GM04503 (cell line): Measurements from ENCODE around the gene CPNE7.

Experiments used
- DNase-seq: peaks from one replicate; pipeline ENCODE4 v3.0.0-alpha.2; 2012; ENCODE audit warnings: low read depth

The CPNE7 gene

DNA sequence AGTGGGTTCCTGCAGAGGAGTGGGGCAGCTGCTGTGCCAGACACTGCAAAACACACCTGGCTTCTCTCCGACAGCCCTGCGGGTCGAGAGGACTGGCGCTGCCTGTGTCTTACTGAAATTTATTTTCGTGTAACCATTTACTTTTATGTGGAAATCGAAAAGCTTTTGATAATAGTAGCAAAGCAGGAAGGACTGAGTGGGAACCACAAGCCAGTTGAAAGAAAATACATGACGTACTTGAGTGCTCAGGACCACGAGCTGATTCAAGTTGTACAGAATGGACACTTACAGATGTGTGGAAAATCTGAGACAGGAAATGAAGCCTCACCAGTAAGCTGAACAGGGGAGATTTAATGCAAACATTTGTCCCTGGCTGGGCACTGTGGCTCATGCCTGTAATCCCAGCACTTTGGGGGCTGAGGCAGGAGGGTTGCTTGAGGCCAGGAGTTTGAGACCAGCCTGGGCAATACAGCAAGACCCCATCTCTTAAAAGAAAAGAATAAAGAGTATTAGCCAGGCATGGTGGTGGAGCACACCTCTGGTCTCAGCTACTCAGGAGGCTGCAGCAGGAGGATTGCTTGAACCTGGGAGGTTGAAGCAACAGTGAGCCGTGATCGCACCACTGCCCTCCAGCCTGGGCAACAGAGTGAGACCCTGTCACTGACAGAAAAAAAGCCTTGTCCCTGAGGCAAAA, 26.4 kb upstream of the CPNE7 start:
- DNase-seq, result no peak

DNA sequence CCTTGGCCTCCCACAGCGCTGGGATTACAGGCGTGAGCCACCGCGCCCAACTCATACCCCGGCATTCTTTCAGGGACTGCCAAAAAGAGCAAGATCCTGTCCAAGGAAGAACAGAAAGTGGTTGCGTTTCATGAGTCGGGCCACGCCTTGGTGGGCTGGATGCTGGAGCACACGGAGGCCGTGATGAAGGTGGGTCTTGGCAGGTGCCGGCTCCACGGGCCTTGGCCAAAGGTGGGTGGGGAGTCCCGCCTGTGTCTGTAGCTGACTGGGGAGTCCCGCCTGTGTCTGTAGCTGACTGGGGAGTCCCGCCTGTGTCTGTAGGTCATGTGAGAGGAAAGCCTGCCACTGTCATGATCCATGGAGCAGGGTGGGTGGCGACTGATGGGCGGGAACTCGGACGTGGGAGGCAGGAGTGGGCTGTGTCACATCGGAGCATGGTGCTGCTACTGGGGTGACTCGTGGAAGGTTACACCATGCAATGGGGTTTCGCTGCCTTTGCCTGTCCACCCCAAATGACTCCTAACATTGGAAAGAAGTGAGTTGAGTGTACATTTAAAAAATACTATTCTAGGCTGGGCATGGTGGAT, 25.0 kb upstream of the CPNE7 start:
- no peak for DNase-seq

DNA sequence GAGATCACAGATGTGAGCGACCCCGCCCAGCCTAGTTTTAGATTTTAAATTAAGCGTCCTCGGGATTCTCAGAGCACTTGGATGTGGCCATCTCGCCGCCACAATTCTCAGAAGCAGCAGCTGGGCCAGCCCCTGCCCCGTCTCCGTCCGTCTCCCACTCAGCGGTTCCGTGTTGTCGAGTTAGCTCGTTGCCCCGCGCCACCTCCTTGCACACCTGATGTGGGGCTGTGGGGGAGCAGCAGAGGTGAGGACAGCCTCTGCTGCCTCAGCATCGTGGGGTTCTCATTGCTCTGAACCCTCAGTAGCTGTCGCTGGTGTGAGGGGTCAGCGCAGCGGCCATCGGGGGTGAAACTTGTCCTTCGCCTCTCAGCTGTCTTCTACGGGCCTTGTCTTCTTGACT, 23.2 kb upstream of the CPNE7 start:
- DNase-seq, result no peak

DNA sequence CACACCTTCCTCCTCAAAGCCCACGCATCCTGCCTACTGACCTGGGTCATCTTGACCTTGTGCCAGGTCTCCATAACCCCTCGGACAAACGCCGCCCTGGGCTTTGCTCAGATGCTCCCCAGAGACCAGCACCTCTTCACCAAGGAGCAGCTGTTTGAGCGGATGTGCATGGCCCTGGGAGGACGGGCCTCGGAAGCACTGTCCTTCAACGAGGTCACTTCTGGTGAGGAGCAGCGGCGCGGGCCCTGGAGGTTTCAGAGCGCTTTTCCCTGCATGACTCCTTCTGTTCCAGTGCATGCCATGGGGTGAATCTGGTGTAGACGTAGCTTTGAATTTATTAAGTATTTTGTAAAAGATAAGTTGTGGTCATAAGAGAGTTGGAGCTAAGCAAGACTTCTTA, 22.6 kb upstream of the CPNE7 start:
- DNase-seq, result no peak

DNA sequence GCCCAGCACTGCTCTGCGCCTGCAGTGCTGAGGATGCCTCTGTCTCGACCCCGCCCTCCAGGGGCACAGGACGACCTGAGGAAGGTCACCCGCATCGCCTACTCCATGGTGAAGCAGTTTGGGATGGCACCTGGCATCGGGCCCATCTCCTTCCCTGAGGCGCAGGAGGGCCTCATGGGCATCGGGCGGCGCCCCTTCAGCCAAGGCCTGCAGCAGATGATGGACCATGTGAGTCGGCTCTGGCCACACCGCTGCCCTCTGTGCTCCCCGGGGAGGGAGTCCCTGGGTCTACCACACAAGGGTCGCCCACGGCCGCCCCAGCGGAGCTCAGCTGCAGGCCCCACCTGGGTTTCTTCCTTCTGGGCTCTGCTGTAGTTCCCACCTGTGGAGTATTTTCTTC, 21.8 kb upstream of the CPNE7 start:
- no peak for DNase-seq

DNA sequence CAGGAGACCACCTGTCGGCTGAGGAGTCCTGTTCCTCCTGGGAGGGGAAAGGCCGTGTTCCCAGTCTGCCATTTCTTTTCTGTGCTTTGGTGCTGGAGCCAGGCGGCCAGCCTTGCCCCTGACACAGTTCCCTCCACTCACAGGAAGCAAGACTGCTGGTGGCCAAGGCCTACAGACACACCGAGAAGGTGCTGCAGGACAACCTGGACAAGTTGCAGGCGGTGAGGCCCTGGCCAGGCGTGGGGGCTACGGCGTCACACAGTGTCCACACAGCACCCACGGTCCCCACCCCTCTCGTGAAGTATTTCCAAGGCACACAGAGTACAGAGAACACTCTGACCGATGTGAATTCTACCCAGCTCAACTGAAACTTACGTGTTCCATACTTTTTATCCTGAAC, 21.2 kb upstream of the CPNE7 start:
- DNase-seq, result no peak

DNA sequence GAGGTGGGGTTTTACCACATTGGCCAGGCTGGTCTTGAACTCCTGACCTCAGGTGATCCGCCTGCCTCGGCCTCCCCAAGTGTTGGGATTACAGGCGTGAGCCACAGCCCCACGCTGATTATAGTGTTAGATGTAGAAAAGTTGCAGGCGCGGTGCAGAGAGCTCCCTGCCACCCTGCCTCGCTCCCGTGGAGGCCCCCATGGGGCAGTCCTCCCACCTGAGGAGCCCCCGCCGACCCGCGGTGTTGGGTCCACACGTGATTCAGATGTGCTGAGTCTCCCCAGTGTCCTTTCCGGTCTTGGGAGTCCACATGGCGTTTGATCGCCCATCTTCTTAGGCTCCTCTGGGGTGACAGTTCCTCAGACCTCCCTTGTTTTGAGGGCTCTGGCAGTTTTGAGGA, 20.3 kb upstream of the CPNE7 start:
- no peak for DNase-seq

DNA sequence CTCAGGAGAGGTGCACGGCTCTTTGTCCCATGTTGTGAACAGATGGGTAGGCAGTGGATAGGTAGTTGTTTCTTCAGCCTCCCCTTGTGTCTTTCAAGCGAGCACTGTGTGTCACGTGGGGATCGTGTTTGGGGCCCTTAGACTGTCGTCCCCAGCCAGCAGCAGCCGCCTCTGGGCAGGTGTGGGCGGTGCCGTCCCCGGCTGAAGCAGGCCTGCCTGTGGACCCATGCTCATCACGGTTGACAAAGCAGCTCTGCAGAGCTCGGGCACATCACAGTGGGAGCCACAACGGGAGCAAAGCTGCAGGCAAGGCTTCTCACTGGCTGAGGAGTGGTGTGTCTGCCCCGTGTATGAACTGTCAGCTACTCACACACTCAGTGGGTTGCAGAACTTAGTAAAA, 19.8 kb upstream of the CPNE7 start:
- DNase-seq, result no peak

DNA sequence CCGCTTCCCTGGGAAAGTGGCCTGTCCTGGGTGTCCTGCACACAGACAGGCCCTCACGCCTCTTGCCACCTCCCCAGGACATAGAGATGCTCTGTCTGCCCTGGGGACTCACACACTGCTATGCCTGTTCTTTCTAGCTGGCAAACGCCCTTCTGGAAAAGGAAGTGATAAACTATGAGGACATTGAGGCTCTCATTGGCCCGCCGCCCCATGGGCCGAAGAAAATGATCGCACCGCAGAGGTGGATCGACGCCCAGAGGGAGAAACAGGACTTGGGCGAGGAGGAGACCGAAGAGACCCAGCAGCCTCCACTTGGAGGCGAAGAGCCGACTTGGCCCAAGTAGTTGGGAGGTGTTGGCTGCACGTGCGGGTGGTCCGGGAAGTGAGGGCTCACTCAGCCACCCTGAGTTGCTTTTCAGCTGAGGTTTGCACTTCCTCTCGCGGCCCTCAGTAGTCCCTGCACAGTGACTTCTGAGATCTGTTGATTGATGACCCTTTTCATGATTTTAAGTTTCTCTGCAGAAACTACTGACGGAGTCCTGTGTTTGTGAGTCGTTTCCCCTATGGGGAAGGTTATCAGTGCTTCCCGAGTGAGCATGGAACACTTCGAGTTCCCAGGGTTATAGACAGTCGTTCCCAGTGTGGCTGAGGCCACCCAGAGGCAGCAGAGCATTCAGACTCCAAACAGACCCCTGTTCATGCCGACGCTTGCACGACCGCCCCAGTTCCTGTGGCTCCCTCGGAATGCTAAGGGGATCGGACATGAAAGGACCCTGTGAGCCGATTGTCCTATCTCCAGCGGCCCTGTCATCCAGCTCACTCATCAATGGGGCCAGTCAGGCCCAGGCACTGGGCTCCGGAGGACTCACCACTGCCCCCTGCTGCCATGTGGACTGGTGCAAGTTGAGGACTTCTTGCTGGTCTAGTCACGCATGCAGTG, 18.5 kb upstream of the CPNE7 start:
- DNase-seq, result no peak

DNA sequence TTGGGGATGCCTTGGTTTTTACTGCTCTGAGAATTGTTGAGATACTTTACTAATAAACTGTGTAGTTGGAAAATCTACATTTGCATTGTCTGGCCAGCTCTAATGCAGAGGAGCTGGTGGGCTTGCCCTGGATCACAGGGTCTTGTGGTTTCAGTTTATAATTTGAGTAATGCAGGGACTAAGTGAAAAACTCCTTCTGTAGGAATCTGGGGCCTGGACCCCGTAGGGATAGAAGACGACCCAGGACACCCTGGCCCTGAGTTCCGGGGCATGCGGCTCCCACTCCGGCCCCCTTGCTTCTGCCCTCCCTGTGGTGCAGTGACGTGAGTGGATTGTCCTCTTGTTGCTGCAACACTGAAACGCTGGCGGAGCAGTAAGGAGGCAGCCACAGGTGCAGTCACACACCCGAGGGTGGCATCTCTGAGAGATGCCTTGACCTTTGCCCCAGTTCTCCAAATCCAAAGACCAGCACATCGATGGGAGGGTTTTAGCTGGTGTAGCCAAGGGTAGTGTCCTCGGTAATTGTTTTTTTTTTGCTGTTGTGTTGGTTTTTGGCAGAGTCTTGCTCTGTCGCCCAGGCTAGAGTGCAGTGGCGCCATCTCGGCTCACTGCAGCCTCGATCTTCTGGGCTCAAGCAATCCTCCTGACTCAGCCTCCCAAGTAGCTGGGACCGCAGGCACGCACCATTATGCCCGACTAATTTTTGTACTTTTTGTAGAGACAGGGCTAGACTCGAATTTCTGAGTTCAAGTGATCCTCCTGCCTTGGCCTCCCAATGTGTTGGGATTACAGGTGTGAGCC, 17.7 kb upstream of the CPNE7 start:
- no peak for DNase-seq

DNA sequence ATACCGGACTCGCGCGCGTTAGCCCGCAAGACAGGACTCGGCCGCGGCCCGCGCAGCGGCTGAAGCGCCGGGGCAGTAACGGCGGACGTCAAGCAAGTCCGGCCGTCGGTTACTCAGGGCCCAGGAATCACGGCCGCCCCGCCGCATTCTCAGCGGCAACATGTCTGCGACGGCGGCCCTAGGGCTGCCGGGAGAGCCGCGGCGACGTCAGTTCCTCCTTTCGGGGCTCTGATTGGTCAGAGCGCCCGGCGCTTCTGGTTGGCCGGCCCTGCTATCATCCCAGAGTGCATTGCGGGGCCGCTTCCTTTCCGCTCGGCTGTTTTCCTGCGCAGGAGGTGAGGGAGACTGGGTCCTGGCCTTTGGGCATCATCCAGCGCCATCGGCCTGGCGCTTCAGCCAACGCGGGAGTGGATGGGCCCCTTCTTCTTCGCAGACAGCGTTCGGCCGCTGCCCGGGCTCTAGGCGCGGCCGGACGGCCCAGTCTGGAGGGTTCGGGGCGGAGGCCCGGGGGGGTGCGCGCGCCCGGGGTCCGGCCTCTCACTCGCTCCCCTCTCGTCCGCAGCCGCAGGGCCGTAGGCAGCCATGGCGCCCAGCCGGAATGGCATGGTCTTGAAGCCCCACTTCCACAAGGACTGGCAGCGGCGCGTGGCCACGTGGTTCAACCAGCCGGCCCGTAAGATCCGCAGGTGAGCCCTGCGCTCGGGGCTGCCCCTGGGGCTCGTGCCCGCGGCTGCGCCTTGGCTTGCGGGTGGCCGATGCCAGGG, 15.0 kb upstream of the CPNE7 start, which contains the start of gene RPL13:
Gene RPL13, plus strand, starts transcription at position 305 of the 764 bp plus-strand sequence. Its CDS starts 278 bp downstream, at position 583.
- DNase-seq, result peak; percentile 77

DNA sequence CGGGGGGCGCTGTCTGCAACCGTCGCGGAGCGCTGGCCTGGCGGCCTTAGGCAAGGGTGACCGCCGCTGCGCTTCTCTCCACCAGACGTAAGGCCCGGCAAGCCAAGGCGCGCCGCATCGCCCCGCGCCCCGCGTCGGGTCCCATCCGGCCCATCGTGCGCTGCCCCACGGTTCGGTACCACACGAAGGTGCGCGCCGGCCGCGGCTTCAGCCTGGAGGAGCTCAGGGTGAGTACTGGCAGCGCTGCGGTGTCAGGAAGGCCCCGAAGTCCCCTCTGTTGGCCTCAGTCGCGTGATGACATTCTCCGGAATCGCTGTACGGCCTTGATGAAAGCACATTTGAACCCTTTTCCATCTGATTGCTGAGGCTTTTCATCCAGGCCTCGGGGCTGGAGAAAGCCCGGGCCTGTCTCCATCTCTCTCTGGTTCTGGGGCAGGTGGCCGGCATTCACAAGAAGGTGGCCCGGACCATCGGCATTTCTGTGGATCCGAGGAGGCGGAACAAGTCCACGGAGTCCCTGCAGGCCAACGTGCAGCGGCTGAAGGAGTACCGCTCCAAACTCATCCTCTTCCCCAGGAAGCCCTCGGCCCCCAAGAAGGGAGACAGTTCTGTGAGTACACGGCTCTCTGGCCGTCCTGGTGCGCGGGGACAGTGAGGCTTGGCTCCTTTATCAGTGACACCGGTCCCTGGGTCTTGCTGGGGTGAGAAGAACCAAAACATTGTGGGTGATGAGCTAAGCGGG, 14.2 kb upstream of the CPNE7 start:
- no peak for DNase-seq

DNA sequence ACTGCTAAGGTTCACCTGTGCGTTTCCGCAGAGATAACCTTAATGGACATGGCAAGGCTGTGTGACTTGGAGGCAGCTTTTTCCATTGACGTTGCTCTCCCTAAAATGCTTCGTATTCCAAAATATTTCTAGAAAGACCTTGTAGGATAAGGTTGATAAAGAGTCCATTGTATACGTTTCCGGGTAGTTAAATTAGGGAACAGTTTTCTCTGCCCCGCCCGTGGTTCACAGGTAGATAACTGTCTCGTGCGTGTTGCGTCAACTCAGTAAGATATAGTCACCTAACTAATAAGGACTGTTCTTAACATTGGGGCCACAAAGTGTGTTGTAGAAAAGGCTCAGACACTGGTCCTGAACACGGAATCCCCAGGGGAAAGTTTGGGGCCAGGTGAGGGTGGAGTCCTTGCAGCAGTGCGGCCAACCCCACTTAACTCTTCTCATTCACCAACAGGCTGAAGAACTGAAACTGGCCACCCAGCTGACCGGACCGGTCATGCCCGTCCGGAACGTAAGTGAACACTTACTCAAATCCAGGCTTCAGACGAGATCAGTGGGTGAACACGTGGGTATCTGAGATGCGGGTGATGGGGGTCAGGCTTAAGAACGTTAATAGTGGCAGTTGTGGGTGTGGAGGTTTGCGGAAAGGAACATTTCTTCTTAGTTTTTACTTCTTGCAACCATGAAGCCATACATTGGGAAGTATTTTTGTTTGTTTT, 13.5 kb upstream of the CPNE7 start:
- no peak for DNase-seq

DNA sequence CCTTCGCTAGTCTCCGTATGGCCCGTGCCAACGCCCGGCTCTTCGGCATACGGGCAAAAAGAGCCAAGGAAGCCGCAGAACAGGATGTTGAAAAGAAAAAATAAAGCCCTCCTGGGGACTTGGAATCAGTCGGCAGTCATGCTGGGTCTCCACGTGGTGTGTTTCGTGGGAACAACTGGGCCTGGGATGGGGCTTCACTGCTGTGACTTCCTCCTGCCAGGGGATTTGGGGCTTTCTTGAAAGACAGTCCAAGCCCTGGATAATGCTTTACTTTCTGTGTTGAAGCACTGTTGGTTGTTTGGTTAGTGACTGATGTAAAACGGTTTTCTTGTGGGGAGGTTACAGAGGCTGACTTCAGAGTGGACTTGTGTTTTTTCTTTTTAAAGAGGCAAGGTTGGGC, 12.6 kb upstream of the CPNE7 start:
- DNase-seq, result no peak

DNA sequence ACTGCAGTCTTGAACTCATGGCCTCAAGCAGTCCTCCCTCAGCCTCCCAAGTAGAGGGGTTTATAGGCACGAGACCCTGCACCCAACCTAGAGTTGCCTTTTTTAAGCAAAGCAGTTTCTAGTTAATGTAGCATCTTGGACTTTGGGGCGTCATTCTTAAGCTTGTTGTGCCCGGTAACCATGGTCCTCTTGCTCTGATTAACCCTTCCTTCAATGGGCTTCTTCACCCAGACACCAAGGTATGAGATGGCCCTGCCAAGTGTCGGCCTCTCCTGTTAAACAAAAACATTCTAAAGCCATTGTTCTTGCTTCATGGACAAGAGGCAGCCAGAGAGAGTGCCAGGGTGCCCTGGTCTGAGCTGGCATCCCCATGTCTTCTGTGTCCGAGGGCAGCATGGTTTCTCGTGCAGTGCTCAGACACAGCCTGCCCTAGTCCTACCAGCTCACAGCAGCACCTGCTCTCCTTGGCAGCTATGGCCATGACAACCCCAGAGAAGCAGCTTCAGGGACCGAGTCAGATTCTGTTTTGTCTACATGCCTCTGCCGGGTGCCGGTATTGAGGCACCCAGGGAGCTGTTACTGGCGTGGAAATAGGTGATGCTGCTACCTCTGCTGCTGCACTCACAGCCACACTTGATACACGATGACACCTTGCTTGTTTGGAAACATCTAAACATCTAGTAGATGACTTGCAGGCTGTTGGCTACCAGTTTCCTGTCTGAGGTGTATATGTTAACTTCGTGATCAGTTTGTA, 11.7 kb upstream of the CPNE7 start:
- DNase-seq, result no peak

DNA sequence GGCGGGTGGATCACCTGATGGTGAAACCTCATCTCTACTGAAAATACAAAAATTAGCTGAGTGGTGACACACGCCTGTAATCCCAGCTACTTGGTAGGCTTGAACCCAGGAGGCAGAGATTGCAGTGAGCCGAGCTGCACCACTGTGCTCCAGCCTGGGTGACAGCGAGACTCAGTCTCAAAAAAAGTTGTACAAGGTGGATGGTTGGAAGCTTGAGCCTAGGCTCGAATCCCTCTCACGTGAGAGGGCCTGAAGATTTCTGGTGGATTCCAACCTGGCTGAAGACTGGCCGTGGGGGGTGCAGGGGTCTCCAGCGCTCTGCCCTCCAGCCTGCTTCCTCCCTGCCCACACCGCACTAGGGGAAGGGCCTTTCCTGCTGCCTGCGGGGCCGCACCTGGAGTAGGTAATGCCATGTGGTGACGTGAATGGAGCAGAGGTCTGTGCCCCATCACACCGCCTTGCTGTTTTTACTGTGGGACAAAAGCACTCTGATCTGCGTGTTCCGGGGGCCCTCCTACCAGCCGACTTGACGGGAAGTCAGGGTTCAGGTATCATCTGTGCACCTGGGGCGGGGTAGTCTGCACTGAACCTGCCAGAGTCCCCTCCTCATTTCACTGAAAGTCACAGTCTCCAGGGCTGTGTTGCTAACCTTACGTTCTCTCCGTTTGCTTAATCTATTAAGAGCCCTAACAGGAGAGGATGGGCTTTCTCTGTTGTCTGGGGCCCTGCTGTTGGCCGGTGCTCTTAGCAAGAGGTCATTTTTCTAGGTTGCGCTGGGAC, 10.9 kb upstream of the CPNE7 start:
- DNase-seq, result no peak

DNA sequence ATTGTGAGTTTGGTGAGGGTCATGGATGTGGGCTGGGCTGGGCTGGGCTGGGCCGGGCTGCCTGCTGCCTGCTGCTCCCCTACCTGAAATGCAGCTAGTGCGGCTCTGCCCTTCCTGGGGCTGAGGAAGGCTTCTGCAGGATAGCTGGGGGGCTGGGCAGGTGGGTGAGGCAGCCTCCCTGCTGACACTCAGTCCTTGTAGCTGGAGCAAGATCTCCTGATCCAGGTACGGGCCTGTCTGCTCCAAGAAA, 10.4 kb upstream of the CPNE7 start:
- no peak for DNase-seq

DNA sequence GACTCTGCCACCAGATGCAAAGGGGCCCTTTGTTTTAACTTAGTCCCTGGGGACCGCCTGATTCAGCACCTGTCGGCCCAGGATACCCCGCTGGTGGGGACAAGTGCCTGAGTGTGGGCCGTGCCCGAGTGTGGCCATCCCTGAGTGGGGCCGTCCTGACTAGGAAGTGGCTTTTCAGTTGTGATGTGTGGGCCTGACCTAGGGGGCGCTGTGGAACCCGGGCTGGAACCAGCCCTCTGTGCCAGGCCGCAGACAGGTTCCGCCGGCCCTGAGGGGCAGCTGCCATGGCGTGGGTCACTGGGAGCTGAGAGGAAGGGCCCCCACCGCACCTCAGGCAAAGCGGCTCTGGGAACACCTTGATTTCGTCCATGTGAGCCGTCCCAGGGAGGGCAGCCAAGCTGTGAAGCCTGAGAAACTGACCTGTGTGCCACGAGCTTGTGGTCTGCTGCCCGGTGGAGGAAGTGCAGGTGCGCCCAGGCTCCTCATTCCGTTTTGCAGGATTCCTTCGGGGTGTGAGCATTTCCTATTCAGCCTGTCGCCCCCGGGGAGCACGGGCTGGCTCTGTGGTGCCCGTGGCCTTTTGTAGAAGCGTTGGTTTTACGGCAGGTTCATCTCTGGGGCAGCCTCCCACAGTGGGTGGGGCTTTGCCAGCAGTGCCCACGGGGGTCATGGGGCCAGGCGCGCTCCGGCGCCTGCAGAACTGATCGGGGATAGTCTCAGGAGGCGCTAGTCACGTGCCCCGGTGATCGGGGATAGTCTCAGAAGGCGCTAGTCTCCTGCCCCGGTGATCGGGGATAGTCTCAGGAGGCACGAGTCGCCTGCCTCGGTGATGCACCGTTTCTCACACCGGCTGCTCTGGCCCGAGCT, 9.8 kb upstream of the CPNE7 start:
- DNase-seq, result no peak
